Measurements from ENCODE around the gene ANKRD31.

DNA sequence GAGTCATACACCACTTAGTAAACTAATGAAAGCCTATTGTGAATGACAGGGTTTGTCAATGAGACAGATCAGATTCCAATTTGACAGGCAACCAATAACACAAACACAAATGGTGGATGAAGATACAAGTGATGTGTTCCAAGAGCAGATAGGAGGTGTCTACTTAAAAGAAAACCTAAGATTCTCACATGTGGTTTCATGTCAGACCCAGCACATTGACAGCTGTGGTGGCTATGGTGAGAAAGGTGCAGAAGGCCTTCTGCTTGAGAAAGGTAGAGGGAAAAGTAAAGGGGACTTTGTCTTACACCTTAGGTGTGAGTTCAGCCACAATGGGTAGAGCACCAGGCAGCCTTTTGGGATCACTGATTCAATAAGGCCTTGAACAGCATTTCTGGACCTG, 11.2 kb downstream of the ANKRD31 start:
- TF ChIP-seq, protein P1, sequence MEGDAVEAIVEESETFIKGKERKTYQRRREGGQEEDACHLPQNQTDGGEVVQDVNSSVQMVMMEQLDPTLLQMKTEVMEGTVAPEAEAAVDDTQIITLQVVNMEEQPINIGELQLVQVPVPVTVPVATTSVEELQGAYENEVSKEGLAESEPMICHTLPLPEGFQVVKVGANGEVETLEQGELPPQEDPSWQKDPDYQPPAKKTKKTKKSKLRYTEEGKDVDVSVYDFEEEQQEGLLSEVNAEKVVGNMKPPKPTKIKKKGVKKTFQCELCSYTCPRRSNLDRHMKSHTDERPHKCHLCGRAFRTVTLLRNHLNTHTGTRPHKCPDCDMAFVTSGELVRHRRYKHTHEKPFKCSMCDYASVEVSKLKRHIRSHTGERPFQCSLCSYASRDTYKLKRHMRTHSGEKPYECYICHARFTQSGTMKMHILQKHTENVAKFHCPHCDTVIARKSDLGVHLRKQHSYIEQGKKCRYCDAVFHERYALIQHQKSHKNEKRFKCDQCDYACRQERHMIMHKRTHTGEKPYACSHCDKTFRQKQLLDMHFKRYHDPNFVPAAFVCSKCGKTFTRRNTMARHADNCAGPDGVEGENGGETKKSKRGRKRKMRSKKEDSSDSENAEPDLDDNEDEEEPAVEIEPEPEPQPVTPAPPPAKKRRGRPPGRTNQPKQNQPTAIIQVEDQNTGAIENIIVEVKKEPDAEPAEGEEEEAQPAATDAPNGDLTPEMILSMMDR (conservative IDR thresholded peaks at IDR 0.05; ENCODE audit: low read length), result no peak
- no peak for TF ChIP-seq EZH2phosphoT487 (IDR thresholded peaks at IDR 0.05; ENCODE audit: borderline replicate concordance, low read depth, low read length)
